H9 (cell line): ENCODE measurements around the gene BICRAL. TPM values are rescaled to one million over a fixed set of nuclear protein-coding genes. Genes with fewer than 3 reads are reported as not detected.

ENCODE experiments used
- DNase-seq: peaks from one replicate; pipeline ENCODE4 v3.0.0-alpha.2; 2017
- H2AFZ ChIP-seq: one replicate; pipeline ENCODE4 v1.6.1; 2013; ENCODE audit warnings: mild to moderate bottlenecking, low read length, control low read depth, moderate library complexity
- H2AK5ac ChIP-seq: 2 replicates; pipeline ENCODE4 v1.6.1; 2013; ENCODE audit warnings: low read length, control low read depth, mixed read lengths; ENCODE audit not compliant: insufficient read length
- H2BK120ac ChIP-seq: one replicate; pipeline ENCODE4 v1.6.1; 2013; ENCODE audit warnings: low read depth, mild to moderate bottlenecking, low read length, control low read depth, inconsistent platforms; ENCODE audit not compliant: poor library complexity, severe bottlenecking
- H2BK12ac ChIP-seq: 2 replicates; pipeline ENCODE4 v1.6.1; 2013; ENCODE audit warnings: low read length, control low read depth, mixed read lengths, low read depth; ENCODE audit not compliant: insufficient read length
- H2BK15ac ChIP-seq: 2 replicates; pipeline ENCODE4 v1.6.1; 2013; ENCODE audit warnings: low read depth, low read length, control low read depth
- H2BK20ac ChIP-seq: one replicate; pipeline ENCODE4 v1.6.1; 2013; ENCODE audit warnings: low read depth, mild to moderate bottlenecking, low read length, control low read depth, inconsistent platforms; ENCODE audit not compliant: poor library complexity, severe bottlenecking
- H2BK5ac ChIP-seq: 2 replicates; pipeline ENCODE4 v1.6.1; 2013; ENCODE audit warnings: low read length, control low read depth, mixed read lengths; ENCODE audit not compliant: insufficient read length
- H3K14ac ChIP-seq: 2 replicates; pipeline ENCODE4 v1.6.1; 2013; ENCODE audit warnings: low read length, control low read depth; ENCODE audit not compliant: insufficient read depth
- H3K18ac ChIP-seq: 2 replicates; pipeline ENCODE4 v1.6.1; 2013; ENCODE audit warnings: low read depth, mild to moderate bottlenecking, mixed read lengths, low read length, control low read depth; ENCODE audit not compliant: insufficient read length
- H3K23ac ChIP-seq: 2 replicates; pipeline ENCODE4 v1.6.1; 2013; ENCODE audit warnings: low read length, control low read depth, mixed read lengths, low read depth; ENCODE audit not compliant: insufficient read length
- H3K23me2 ChIP-seq: 2 replicates; pipeline ENCODE4 v1.6.1; 2013; ENCODE audit warnings: low read depth, mild to moderate bottlenecking, mixed read lengths, low read length, control low read depth; ENCODE audit not compliant: insufficient read length, poor library complexity, severe bottlenecking
- H3K27ac ChIP-seq: 2 replicates; pipeline ENCODE4 v1.5.1; 2013; ENCODE audit warnings: low read length, control low read depth, mixed read lengths, low read depth; ENCODE audit not compliant: insufficient read length
- H3K27me3 ChIP-seq: 2 replicates; pipeline ENCODE4 v1.6.1; 2013; ENCODE audit warnings: low read length, control low read depth, inconsistent platforms; ENCODE audit not compliant: insufficient read depth
- H3K4ac ChIP-seq: 2 replicates; pipeline ENCODE4 v1.6.1; 2013; ENCODE audit warnings: low read depth, mild to moderate bottlenecking, control low read depth, inconsistent platforms, low read length, moderate library complexity
- H3K4me1 ChIP-seq: 2 replicates; pipeline ENCODE4 v1.6.1; 2013; ENCODE audit warnings: low read length, control low read depth, inconsistent platforms; ENCODE audit not compliant: insufficient read depth
- H3K4me2 ChIP-seq: 2 replicates; pipeline ENCODE4 v1.6.1; 2013; ENCODE audit warnings: low read length, control low read depth, mixed read lengths; ENCODE audit not compliant: insufficient read length, insufficient read depth
- H3K56ac ChIP-seq: 2 replicates; pipeline ENCODE4 v1.6.1; 2013; ENCODE audit warnings: low read depth, mild to moderate bottlenecking, mixed read lengths, low read length, control low read depth; ENCODE audit not compliant: insufficient read length
- H3K79me1 ChIP-seq: 2 replicates; pipeline ENCODE4 v1.6.1; 2013; ENCODE audit warnings: low read depth, mild to moderate bottlenecking, moderate library complexity, low read length, control low read depth, inconsistent platforms; ENCODE audit not compliant: insufficient read depth, poor library complexity, severe bottlenecking
- H3K79me2 ChIP-seq: 2 replicates; pipeline ENCODE4 v1.6.1; 2013; ENCODE audit warnings: low read length, control low read depth, inconsistent platforms; ENCODE audit not compliant: insufficient read depth
- H3K9ac ChIP-seq: 2 replicates; pipeline ENCODE4 v1.6.1; 2013; ENCODE audit warnings: low read length, control low read depth, mixed read lengths; ENCODE audit not compliant: insufficient read length; ENCODE audit errors: extremely low read depth
- H3K9me3 ChIP-seq: one replicate; pipeline ENCODE4 v1.6.1; 2013; ENCODE audit warnings: low read depth, low read length, inconsistent platforms; ENCODE audit not compliant: control insufficient read depth
- H3T11ph ChIP-seq: one replicate; pipeline ENCODE4 v1.6.1; 2013; ENCODE audit warnings: mild to moderate bottlenecking, low read length, control low read depth, inconsistent platforms
- H4K20me1 ChIP-seq: one replicate; pipeline ENCODE4 v1.6.1; 2013; ENCODE audit not compliant: control insufficient read depth, insufficient read length, insufficient read depth
- H4K5ac ChIP-seq: 2 replicates; pipeline ENCODE4 v1.6.1; 2013; ENCODE audit warnings: low read depth, mild to moderate bottlenecking, mixed read lengths, low read length, control low read depth; ENCODE audit not compliant: insufficient read length
- H4K8ac ChIP-seq: replicated peaks from 2 replicates; pipeline ENCODE4 v1.6.1; 2013; ENCODE audit warnings: low read length, control low read depth, mixed read lengths, low read depth; ENCODE audit not compliant: insufficient read length
- H4K91ac ChIP-seq: 2 replicates; pipeline ENCODE4 v1.6.1; 2013; ENCODE audit warnings: low read depth, mild to moderate bottlenecking, moderate library complexity, mixed read lengths, low read length, control low read depth; ENCODE audit not compliant: insufficient read length
- H3K27ac Mint-ChIP-seq, 3 experiments: 2 replicates in 2 of 3; 3 replicates in 1 of 3; pipeline ENCODE4 v1.8.0; 2020 to 2021; ENCODE audit warnings: mixed read lengths in 3 of 3, mild to moderate bottlenecking in 1 of 3, moderate library complexity in 1 of 3
- H3K27me3 Mint-ChIP-seq: 2 replicates; pipeline ENCODE4 v1.8.0; 2021; ENCODE audit warnings: low read depth, mild to moderate bottlenecking, moderate library complexity, mixed read lengths
- H3K36me3 Mint-ChIP-seq, 3 experiments: 2 replicates in 2 of 3; 3 replicates in 1 of 3; pipeline ENCODE4 v1.8.0; 2020 to 2021; ENCODE audit warnings: low read depth in 3 of 3, mixed read lengths in 3 of 3; ENCODE audit not compliant: insufficient read depth in 1 of 3
- H3K4me1 Mint-ChIP-seq, 2 experiments: 2 replicates each; pipeline ENCODE4 v1.8.0; 2020; ENCODE audit warnings: mixed read lengths in 2 of 2
- H3K4me3 Mint-ChIP-seq, 2 experiments: 2 replicates in 1 of 2; 3 replicates in 1 of 2; pipeline ENCODE4 v1.8.0; 2020 to 2021; ENCODE audit warnings: mild to moderate bottlenecking in 2 of 2, mixed read lengths in 2 of 2, moderate library complexity in 1 of 2
- H3K9me3 Mint-ChIP-seq, 2 experiments: 2 replicates in 1 of 2; 3 replicates in 1 of 2; pipeline ENCODE4 v1.8.0; 2020; ENCODE audit warnings: mild to moderate bottlenecking in 2 of 2, mixed read lengths in 2 of 2, moderate library complexity in 1 of 2
- CTCF ChIP-seq: fragments of 200-600 bp; sonication (generic); conservative IDR thresholded peaks from 3 replicates; pipeline ENCODE4 v1.8.0; 2021; ENCODE audit warnings: antibody characterized with exemption, mild to moderate bottlenecking
- WGBS: extraction: QIAGEN DNeasy Blood & Tissue Kit; methylation state at CpG from one replicate; pipeline ENCODE4 v1.1.7; 2013; ENCODE audit warnings: missing lambda C conversion rate, low lambda C conversion rate, mixed read lengths; ENCODE audit not compliant: insufficient read length; ENCODE audit errors: extremely low coverage; 5-methylcytosine and 5-hydroxymethylcytosine counted together
- total RNA-seq: library from RNA; stranded (reverse); gene quantifications from 2 replicates; pipeline ENCODE4 v1.2.1, GENCODE V29; 2021

Gene BICRAL
- total RNA-seq, 1 experiment from 2014 or later: 9.8 TPM

- Histone ChIP-seq H4K5ac (no peak overlapping the region), H2BK12ac (no peak overlapping the region), H2BK120ac (no peak overlapping the region), H2BK5ac (no peak overlapping the region), H3K79me1 (no peaks in the 10 kb centered on the region), H3K9me3 (no peaks in the 10 kb centered on the region), H3K56ac (no peak overlapping the region), H3K27ac (no peak overlapping the region), H3K4me2 (no peak overlapping the region), H4K91ac (no peak overlapping the region), H2AK5ac (no peak overlapping the region), H3T11ph (no peak overlapping the region), H2AFZ (no peak overlapping the region), H3K79me2 (no peaks in the 10 kb centered on the region), H3K14ac (no peak overlapping the region), H2BK20ac (no peak overlapping the region), H3K4ac (no peak overlapping the region), H3K18ac (no peak overlapping the region), H4K8ac (no peak overlapping the region), H3K23ac (no peak overlapping the region), H3K23me2 (no peaks in the 10 kb centered on the region), H3K4me1 (no peaks in the 10 kb centered on the region), H2BK15ac (no peak overlapping the region), H3K9ac (no peak overlapping the region), H3K27me3 (no peaks in the 10 kb centered on the region), H4K20me1 (no peaks in the 10 kb centered on the region)
- no peak overlapping the region for H3K27ac Mint-ChIP-seq
- H3K36me3 Mint-ChIP-seq: peaks cover 13 to 28% (median 24%) of the 10 kb centered on the region in 3 experiments; a peak in 6 of 7 replicates
- WGBS: no CpG with 5 or more reads among the region's 5 CpGs
- H3K4me1 Mint-ChIP-seq: no peaks in the 10 kb centered on the region
- no peak for DNase-seq
- no peaks in the 10 kb centered on the region for H3K9me3 Mint-ChIP-seq
- no peak for TF ChIP-seq CTCF
- no peaks in the 10 kb centered on the region for H3K27me3 Mint-ChIP-seq
- H3K4me3 Mint-ChIP-seq: no peak overlapping the region
Observed at GRCh38 chr6:42834056-42834455, 52.2 kb downstream of the BICRAL start.
